Measurements from ENCODE around the gene SNX9.

Gene SNX9

DNA sequence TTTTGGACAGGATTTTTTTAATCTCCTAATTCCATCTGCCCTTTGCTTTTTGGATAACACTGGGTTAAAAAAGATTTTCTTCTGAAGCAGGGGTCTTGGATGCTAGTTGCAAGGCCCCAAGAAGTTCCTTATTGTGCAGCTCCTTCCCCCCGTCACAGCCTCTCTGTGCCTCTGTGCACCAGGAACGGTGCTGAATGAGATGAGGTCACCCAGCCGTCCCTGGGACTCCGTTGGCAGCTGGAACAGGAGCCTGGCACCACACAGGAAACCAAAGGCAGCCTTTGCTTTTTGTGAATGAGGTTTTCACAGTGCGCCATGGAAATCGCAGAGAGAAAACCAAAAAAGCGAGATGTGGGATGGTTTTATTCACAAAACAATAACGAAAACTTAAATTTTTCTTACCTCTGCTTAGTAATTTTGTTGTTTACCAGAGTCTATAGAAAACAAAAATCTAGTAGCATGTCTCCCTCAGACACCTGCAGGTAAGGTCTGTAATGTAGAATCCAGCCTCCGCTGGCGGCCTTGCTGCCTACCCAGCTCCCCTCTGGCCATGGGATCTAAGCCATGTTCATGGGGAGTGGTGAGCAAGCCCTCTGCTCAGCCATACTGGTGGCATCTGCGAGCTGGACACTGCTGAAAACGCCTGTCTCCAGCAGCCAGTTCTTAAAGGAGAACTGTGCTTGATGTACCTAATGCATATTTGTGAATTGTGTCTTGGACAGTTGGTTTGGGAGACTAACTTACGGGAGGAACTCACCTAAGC lies 118.2 kb downstream of the SNX9 start:
- no peak overlapping the region for H2AFZ ChIP-seq (ENCODE audit: low read length)
- no peak overlapping the region for H2AK5ac ChIP-seq (ENCODE audit: low read depth, low read length)
- no peak overlapping the region for H3K4me3 ChIP-seq (ENCODE audit: low read length in 2 of 2)
- no peak overlapping the region for H3K23ac ChIP-seq (ENCODE audit: low read depth, low read length, poor library complexity)
- peaks cover 22 to 89% of the 10 kb centered on the region in 2 donors for H3K36me3 ChIP-seq (replicated peaks in 1 of 2; ENCODE audit: control insufficient read depth in 2 of 2, insufficient read depth in 2 of 2, low read length in 2 of 2)
- no peak overlapping the region for H2BK12ac ChIP-seq (ENCODE audit: low read length)
- H2BK120ac ChIP-seq (ENCODE audit: low read depth, low read length), result no peak overlapping the region
- H3K27me3 ChIP-seq (ENCODE audit: control insufficient read depth in 3 of 3, insufficient read depth in 3 of 3, low read depth in 1 of 3, low read length in 3 of 3), result no peaks in the 10 kb centered on the region
- H3K79me1 ChIP-seq (ENCODE audit: low read depth, low read length), result no peaks in the 10 kb centered on the region
- no peak overlapping the region for H3K27ac ChIP-seq (replicated peaks; ENCODE audit: low read length)
- no peak overlapping the region for H3K9ac ChIP-seq (ENCODE audit: low read depth, low read length, poor library complexity)
- H4K8ac ChIP-seq (ENCODE audit: low read depth, low read length), result no peak overlapping the region
- H4K91ac ChIP-seq (ENCODE audit: low read depth, low read length, poor library complexity), result no peak overlapping the region
- no peak overlapping the region for H2BK15ac ChIP-seq (ENCODE audit: low read length)
- no peak overlapping the region for H2BK5ac ChIP-seq (ENCODE audit: low read length)
- no peak overlapping the region for H3K4me2 ChIP-seq (ENCODE audit: insufficient read depth, low read length, poor library complexity, severe bottlenecking)
- no peak overlapping the region for H3K18ac ChIP-seq (ENCODE audit: low read length)
- WGBS, 2 donors (ENCODE audit: extremely low coverage in 2 of 2, insufficient read length in 2 of 2, insufficient replicate concordance in 1 of 2), result no CpG with 5 or more reads among the region's 13 CpGs
- no peaks in the 10 kb centered on the region for H3K4me1 ChIP-seq (ENCODE audit: control insufficient read depth in 2 of 2, insufficient read depth in 1 of 2, low read depth in 1 of 2, low read length in 2 of 2)
- no peaks in the 10 kb centered on the region for H3K9me3 ChIP-seq (replicated peaks in 1 of 2; ENCODE audit: control insufficient read depth in 2 of 2, insufficient read depth in 1 of 2, low read depth in 1 of 2, low read length in 2 of 2)
- H3K14ac ChIP-seq (ENCODE audit: low read length), result no peak overlapping the region
- no peak for DNase-seq (ENCODE audit: low spot score)
- H3K4ac ChIP-seq (ENCODE audit: low read length), result no peak overlapping the region

DNA sequence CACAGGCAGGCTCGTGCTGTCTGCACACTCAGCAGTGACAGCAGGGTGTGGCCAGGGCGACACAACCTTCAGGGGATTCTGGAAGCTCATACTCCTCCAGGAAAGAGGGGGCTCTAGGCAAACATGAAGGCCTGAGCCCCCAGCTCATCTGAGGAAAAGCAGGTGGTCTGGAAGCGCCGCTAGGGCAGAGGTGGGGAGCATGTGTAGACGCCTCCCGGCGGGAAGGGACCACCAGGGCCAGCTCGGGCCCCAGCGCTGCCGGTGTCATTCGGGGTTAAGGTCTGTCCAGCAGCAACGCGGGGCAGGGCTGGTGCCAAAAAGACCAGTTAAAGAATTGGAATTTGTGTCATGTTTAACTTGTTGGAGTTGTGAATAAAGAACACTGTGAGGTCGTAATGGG lies 119.3 kb downstream of the SNX9 start:
- no peak for DNase-seq (ENCODE audit: low spot score)
- Histone ChIP-seq H2AK5ac (ENCODE audit: low read depth, low read length) (no peak overlapping the region), H2BK12ac (ENCODE audit: low read length) (no peak overlapping the region), H3K4me1 (ENCODE audit: control insufficient read depth in 2 of 2, insufficient read depth in 1 of 2, low read depth in 1 of 2, low read length in 2 of 2) (no peaks in the 10 kb centered on the region), H3K14ac (ENCODE audit: low read length) (no peak overlapping the region), H4K8ac (ENCODE audit: low read depth, low read length) (no peak overlapping the region), H3K4me3 (ENCODE audit: low read length in 2 of 2) (no peak overlapping the region), H2AFZ (ENCODE audit: low read length) (no peak overlapping the region), H3K27ac (replicated peaks; ENCODE audit: low read length) (no peak overlapping the region), H3K27me3 (ENCODE audit: control insufficient read depth in 3 of 3, insufficient read depth in 3 of 3, low read depth in 1 of 3, low read length in 3 of 3) (no peaks in the 10 kb centered on the region), H3K9me3 (replicated peaks in 1 of 2; ENCODE audit: control insufficient read depth in 2 of 2, insufficient read depth in 1 of 2, low read depth in 1 of 2, low read length in 2 of 2) (no peaks in the 10 kb centered on the region), H3K23ac (ENCODE audit: low read depth, low read length, poor library complexity) (peak overlapping the region; percentile 38), H4K91ac (ENCODE audit: low read depth, low read length, poor library complexity) (no peak overlapping the region), H2BK120ac (ENCODE audit: low read depth, low read length) (no peak overlapping the region), H2BK5ac (ENCODE audit: low read length) (no peak overlapping the region), H3K4me2 (ENCODE audit: insufficient read depth, low read length, poor library complexity, severe bottlenecking) (no peak overlapping the region), H3K36me3 (replicated peaks in 1 of 2; ENCODE audit: control insufficient read depth in 2 of 2, insufficient read depth in 2 of 2, low read length in 2 of 2) (peaks cover 22 to 82% of the 10 kb centered on the region in 2 donors), H3K18ac (ENCODE audit: low read length) (peak overlapping the region; percentile 5), H3K4ac (ENCODE audit: low read length) (no peak overlapping the region), H3K9ac (ENCODE audit: low read depth, low read length, poor library complexity) (peak overlapping the region; percentile 26), H2BK15ac (ENCODE audit: low read length) (no peak overlapping the region), H3K79me1 (ENCODE audit: low read depth, low read length) (no peaks in the 10 kb centered on the region)
- WGBS, 2 donors (ENCODE audit: extremely low coverage in 2 of 2, insufficient read length in 2 of 2, insufficient replicate concordance in 1 of 2), result no CpG with 5 or more reads among the region's 14 CpGs

DNA sequence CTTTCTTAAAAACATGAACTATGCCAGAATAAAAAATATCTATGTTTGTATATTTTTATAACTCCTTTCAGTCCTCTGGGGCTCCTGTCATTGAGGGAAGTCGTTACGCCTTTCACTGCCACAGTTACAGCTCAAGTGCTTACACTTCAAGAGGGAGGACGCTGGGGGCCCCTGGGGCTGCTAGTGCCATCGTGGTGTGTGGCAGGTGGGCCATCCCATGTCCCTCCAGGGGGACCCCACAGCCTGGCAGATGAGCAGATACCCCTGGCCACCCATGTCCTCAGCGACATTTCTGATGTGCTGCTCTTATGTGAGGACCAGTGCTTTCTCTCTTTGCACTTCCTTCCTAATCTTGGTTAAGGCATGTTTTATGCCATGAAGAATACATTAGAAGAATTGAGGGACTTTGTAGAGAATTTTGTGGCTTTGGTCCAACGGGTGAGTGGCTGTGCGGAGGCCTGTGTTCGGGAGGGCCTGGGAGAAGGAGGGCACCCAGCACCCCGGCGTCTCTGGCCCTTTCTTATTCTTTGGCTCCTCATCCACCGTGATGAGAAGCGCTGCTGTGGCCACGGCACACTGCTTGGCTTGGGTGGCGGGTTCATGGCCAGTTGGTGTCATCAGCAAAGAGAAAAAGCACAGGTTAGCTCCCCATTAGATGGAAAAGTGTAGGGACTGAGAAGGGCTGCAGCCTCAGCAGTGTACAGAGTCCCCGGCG lies 120.4 kb downstream of the SNX9 start:
- Histone ChIP-seq H2BK12ac (ENCODE audit: low read length) (no peak overlapping the region), H2AFZ (ENCODE audit: low read length) (no peak overlapping the region), H3K9me3 (replicated peaks in 1 of 2; ENCODE audit: control insufficient read depth in 2 of 2, insufficient read depth in 1 of 2, low read depth in 1 of 2, low read length in 2 of 2) (no peaks in the 10 kb centered on the region), H3K9ac (ENCODE audit: low read depth, low read length, poor library complexity) (no peak overlapping the region), H3K4me2 (ENCODE audit: insufficient read depth, low read length, poor library complexity, severe bottlenecking) (no peak overlapping the region), H3K4me1 (ENCODE audit: control insufficient read depth in 2 of 2, insufficient read depth in 1 of 2, low read depth in 1 of 2, low read length in 2 of 2) (no peaks in the 10 kb centered on the region), H4K8ac (ENCODE audit: low read depth, low read length) (no peak overlapping the region), H3K4ac (ENCODE audit: low read length) (no peak overlapping the region), H3K36me3 (replicated peaks in 1 of 2; ENCODE audit: control insufficient read depth in 2 of 2, insufficient read depth in 2 of 2, low read length in 2 of 2) (peaks cover 22 to 71% of the 10 kb centered on the region in 2 donors), H2BK5ac (ENCODE audit: low read length) (no peak overlapping the region), H3K18ac (ENCODE audit: low read length) (no peak overlapping the region), H3K23ac (ENCODE audit: low read depth, low read length, poor library complexity) (no peak overlapping the region), H3K79me1 (ENCODE audit: low read depth, low read length) (no peaks in the 10 kb centered on the region), H3K14ac (ENCODE audit: low read length) (no peak overlapping the region), H2BK15ac (ENCODE audit: low read length) (no peak overlapping the region), H4K91ac (ENCODE audit: low read depth, low read length, poor library complexity) (no peak overlapping the region), H3K4me3 (ENCODE audit: low read length in 2 of 2) (no peak overlapping the region), H2BK120ac (ENCODE audit: low read depth, low read length) (no peak overlapping the region), H2AK5ac (ENCODE audit: low read depth, low read length) (no peak overlapping the region), H3K27me3 (ENCODE audit: control insufficient read depth in 3 of 3, insufficient read depth in 3 of 3, low read depth in 1 of 3, low read length in 3 of 3) (no peaks in the 10 kb centered on the region), H3K27ac (replicated peaks; ENCODE audit: low read length) (no peak overlapping the region)
- no CpG with 5 or more reads among the region's 16 CpGs for WGBS, 2 donors (ENCODE audit: extremely low coverage in 2 of 2, insufficient read length in 2 of 2, insufficient replicate concordance in 1 of 2)
- DNase-seq (ENCODE audit: low spot score), result no peak

DNA sequence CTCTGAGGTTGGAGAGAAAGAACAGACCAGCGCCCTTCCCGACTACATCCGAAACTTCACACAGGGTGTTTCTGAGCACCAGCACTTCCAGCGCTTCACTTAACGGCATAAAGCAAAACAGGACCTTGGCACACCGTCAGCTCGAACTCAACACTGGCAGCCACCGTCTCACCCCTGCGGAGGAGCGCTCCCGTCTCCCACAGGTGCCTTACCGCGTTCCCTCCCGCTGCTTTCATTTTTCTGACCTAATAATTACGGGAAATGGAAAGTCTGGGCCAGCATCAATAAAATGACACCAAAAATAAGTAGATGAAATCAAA lies 120.9 kb downstream of the SNX9 start:
- Histone ChIP-seq H3K9ac (ENCODE audit: low read depth, low read length, poor library complexity) (no peak overlapping the region), H3K4me3 (ENCODE audit: low read length in 2 of 2) (no peak overlapping the region), H2AK5ac (ENCODE audit: low read depth, low read length) (no peak overlapping the region)

More for the DNA sequence above, 120.9 kb downstream of the SNX9 start:
- Histone ChIP-seq H3K4ac (ENCODE audit: low read length) (no peak overlapping the region), H3K9me3 (replicated peaks in 1 of 2; ENCODE audit: control insufficient read depth in 2 of 2, insufficient read depth in 1 of 2, low read depth in 1 of 2, low read length in 2 of 2) (no peaks in the 10 kb centered on the region), H3K36me3 (replicated peaks in 1 of 2; ENCODE audit: control insufficient read depth in 2 of 2, insufficient read depth in 2 of 2, low read length in 2 of 2) (peaks cover 20 to 66% of the 10 kb centered on the region in 2 donors), H2BK12ac (ENCODE audit: low read length) (no peak overlapping the region), H3K27me3 (ENCODE audit: control insufficient read depth in 3 of 3, insufficient read depth in 3 of 3, low read depth in 1 of 3, low read length in 3 of 3) (no peaks in the 10 kb centered on the region), H4K91ac (ENCODE audit: low read depth, low read length, poor library complexity) (no peak overlapping the region), H3K18ac (ENCODE audit: low read length) (no peak overlapping the region), H2BK5ac (ENCODE audit: low read length) (no peak overlapping the region), H4K8ac (ENCODE audit: low read depth, low read length) (no peak overlapping the region), H2BK120ac (ENCODE audit: low read depth, low read length) (no peak overlapping the region), H3K14ac (ENCODE audit: low read length) (no peak overlapping the region), H2AFZ (ENCODE audit: low read length) (no peak overlapping the region), H3K4me1 (ENCODE audit: control insufficient read depth in 2 of 2, insufficient read depth in 1 of 2, low read depth in 1 of 2, low read length in 2 of 2) (no peaks in the 10 kb centered on the region), H3K27ac (replicated peaks; ENCODE audit: low read length) (no peak overlapping the region), H2BK15ac (ENCODE audit: low read length) (no peak overlapping the region), H3K79me1 (ENCODE audit: low read depth, low read length) (no peaks in the 10 kb centered on the region), H3K4me2 (ENCODE audit: insufficient read depth, low read length, poor library complexity, severe bottlenecking) (no peak overlapping the region), H3K23ac (ENCODE audit: low read depth, low read length, poor library complexity) (no peak overlapping the region)
- no peak for DNase-seq (ENCODE audit: low spot score)
- WGBS, 2 donors (ENCODE audit: extremely low coverage in 2 of 2, insufficient read length in 2 of 2, insufficient replicate concordance in 1 of 2), result no CpG with 5 or more reads among the region's 15 CpGs

Measured in neuronal stem cell (in vitro differentiated cells).